Measurements from ENCODE around the gene PALLD.

Gene PALLD

DNA sequence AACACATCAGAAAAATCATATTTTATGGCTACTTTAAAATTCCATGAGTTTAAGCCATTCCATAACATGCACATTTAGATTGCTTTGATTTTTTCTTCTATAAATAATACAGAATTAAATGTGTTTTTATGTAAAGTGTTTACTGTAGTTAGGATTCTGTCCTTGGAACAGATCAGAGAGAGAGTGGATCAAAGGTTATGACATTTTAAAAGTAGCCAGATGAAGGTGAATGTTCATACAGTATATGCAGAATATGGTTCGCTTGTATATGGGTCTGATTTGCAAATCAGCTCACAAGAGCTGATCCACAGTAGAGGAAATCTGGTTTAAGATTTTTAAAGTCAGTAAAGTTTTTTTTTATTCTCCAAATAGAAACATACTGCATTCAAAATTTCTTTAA, 7.2 kb upstream of the PALLD start:
- in situ Hi-C loops (cut with MboI; ENCODE audit: low sequenced_read_pairs, unreplicated experiment), result no loop called here
- no peak for DNase-seq (ENCODE audit: low spot score)
- TF ChIP-seq, protein P1, sequence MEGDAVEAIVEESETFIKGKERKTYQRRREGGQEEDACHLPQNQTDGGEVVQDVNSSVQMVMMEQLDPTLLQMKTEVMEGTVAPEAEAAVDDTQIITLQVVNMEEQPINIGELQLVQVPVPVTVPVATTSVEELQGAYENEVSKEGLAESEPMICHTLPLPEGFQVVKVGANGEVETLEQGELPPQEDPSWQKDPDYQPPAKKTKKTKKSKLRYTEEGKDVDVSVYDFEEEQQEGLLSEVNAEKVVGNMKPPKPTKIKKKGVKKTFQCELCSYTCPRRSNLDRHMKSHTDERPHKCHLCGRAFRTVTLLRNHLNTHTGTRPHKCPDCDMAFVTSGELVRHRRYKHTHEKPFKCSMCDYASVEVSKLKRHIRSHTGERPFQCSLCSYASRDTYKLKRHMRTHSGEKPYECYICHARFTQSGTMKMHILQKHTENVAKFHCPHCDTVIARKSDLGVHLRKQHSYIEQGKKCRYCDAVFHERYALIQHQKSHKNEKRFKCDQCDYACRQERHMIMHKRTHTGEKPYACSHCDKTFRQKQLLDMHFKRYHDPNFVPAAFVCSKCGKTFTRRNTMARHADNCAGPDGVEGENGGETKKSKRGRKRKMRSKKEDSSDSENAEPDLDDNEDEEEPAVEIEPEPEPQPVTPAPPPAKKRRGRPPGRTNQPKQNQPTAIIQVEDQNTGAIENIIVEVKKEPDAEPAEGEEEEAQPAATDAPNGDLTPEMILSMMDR (IDR thresholded peaks at IDR 0.05; ENCODE audit: borderline replicate concordance, control extremely low read depth, extremely low read depth, insufficient read depth, missing control alignments), result no peak

DNA sequence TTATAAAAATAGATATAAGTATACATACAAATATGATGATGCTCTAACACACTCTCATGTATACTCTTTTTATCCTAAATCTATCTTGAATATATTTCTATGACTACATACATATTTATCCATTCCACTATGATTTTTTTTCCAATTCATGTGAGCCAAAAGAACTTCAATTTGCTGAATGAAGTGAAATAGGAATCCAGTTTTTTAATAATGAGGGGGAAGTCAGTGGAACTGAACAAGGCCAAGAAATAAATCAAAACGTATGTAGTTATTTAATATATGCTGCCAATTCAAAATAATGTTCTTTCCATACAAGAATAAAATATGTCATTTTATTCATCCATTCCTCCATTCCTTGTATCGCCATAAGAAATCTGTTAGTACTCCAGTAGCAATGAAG, 6.1 kb upstream of the PALLD start:
- TF ChIP-seq, protein P1 (IDR thresholded peaks at IDR 0.05; ENCODE audit: borderline replicate concordance, control extremely low read depth, extremely low read depth, insufficient read depth, missing control alignments), result no peak
- DNase-seq (ENCODE audit: low spot score), result no peak
- in situ Hi-C loops (cut with MboI; ENCODE audit: low sequenced_read_pairs, unreplicated experiment), result no loop called here

- TF ChIP-seq, protein P1 (IDR thresholded peaks at IDR 0.05; ENCODE audit: borderline replicate concordance, control extremely low read depth, extremely low read depth, insufficient read depth, missing control alignments), result no peak
- in situ Hi-C loops (cut with MboI; ENCODE audit: low sequenced_read_pairs, unreplicated experiment), result no loop called here
These were observed 5.3 kb upstream of the PALLD start for GRCh38 chr4:168491563-168491962.

DNA sequence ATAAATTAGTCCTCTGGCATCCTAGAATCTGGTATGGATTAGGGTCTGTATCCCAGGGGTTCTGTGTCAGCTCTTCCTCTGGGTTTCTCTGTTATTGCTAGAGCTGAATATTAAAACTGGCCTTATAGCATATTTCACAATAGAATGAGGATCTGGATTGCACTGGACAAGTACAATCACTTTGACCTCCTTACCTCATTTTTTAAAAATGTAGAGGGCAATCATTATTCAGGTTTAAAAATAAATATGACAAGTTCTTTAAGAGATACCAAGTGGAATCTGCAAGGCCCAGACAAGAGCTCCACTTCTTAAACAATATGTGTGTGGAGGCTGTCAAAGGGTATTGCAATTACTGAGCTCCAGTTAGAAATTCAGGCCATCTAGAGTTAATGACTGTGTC, 1.4 kb downstream of the PALLD start:
- TF ChIP-seq, protein P1 (IDR thresholded peaks at IDR 0.05; ENCODE audit: borderline replicate concordance, control extremely low read depth, extremely low read depth, insufficient read depth, missing control alignments), result no peak
- DNase-seq (ENCODE audit: low spot score), result no peak
- in situ Hi-C loops (cut with MboI; ENCODE audit: low sequenced_read_pairs, unreplicated experiment), result no loop called here

More at GRCh38 chr4:168491563-168491962, 5.3 kb upstream of the PALLD start:
- no peak for DNase-seq (ENCODE audit: low spot score)

- TF ChIP-seq, protein P1 (IDR thresholded peaks at IDR 0.05; ENCODE audit: borderline replicate concordance, control extremely low read depth, extremely low read depth, insufficient read depth, missing control alignments), result no peak
- no peak for DNase-seq (ENCODE audit: low spot score)
- in situ Hi-C loops (cut with MboI; ENCODE audit: low sequenced_read_pairs, unreplicated experiment), result no loop called here
These were observed 2.4 kb downstream of the PALLD start for GRCh38 chr4:168499241-168499640.

- DNase-seq (ENCODE audit: low spot score), result no peak
- in situ Hi-C loops (cut with MboI; ENCODE audit: low sequenced_read_pairs, unreplicated experiment), result loop anchor here (25.0 kb wide), 1 partner anchor 411 kb away; no protein-coding TSS in a partner anchor
- TF ChIP-seq, protein P1 (IDR thresholded peaks at IDR 0.05; ENCODE audit: borderline replicate concordance, control extremely low read depth, extremely low read depth, insufficient read depth, missing control alignments), result no peak
These were observed 4.6 kb downstream of the PALLD start for GRCh38 chr4:168501407-168501806.

DNA sequence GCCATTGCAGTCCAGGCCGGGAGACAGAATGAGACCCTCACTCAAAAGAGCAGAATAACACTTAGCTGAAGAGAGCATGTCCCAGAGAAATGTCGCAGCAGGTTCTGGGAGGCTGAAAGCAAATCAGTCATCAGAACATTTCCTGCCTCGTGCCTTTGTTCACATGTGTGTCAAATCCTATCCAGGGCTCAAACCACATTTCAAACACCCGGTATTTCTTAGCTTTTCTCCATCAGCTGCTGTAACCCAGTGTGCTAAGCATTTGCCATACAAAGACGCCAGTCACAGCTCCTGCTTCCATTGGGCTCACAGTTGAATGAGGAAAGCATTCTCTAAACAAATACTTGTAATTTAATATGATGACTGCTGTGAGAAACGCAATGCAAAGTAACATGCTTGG, 6.0 kb downstream of the PALLD start:
- DNase-seq (ENCODE audit: low spot score), result no peak
- in situ Hi-C loops (cut with MboI; ENCODE audit: low sequenced_read_pairs, unreplicated experiment), result loop anchor here (25.0 kb wide), 1 partner anchor 409 kb away; no protein-coding TSS in a partner anchor
- TF ChIP-seq, protein P1 (IDR thresholded peaks at IDR 0.05; ENCODE audit: borderline replicate concordance, control extremely low read depth, extremely low read depth, insufficient read depth, missing control alignments), result no peak

Measured in GM13976 (cell line).